K562 (cell line): ENCODE measurements around the gene FGF14. TPM values are rescaled to one million over a fixed set of nuclear protein-coding genes. Genes with fewer than 3 reads are reported as not detected.

Experiments used
- MGA ChIP-seq: fragments of 450-650 bp; IDR thresholded peaks from 2 replicates; pipeline ENCODE4 v1.6.1; 2016; ENCODE audit warnings: mild to moderate bottlenecking, moderate library complexity
- ZNF274 ChIP-seq: IDR thresholded peaks from 2 replicates; pipeline ENCODE4 v1.6.1; 2011; ENCODE audit warnings: low read depth, mild to moderate bottlenecking, low read length, moderate library complexity, borderline replicate concordance
- polyA plus RNA-seq, 8 experiments: library from polyadenylated mRNA; depleted of rRNA in 4 of 8; stranded (reverse) in 5 of 8; unstranded in 3 of 8; fragments of >200 nt; fragmentation: Nextera tagmentation in 2 of 8; fragmentation: Illumina TruSeq in 1 of 8; extraction: Ambion mirVana in 2 of 8; extraction: Trizol in 1 of 8; gene quantifications; 2 replicates each; pipeline versions ENCODE4 v1.2.1 to v1.2.3, GENCODE V29; 2011 to 2014; ENCODE audit warnings: inconsistent platforms in 1 of 8, missing spikeins in 1 of 8
- total RNA-seq, 7 experiments: library from RNA; depleted of rRNA in 6 of 7; stranded (reverse); fragments of >200 nt in 6 of 7; fragmentation: Illumina TruSeq in 2 of 7; extraction: Trizol in 2 of 7; gene quantifications; 2 replicates each; pipeline versions ENCODE4 v1.2.1 to v1.2.3, GENCODE V29; 2011 to 2021; ENCODE audit warnings: low replicate concordance in 1 of 7

The FGF14 gene
- total and polyA plus RNA-seq, 9 of the 15 experiments (the other 6 are each of a cell fraction or from before 2014, with no cell fraction given): not detected

DNA sequence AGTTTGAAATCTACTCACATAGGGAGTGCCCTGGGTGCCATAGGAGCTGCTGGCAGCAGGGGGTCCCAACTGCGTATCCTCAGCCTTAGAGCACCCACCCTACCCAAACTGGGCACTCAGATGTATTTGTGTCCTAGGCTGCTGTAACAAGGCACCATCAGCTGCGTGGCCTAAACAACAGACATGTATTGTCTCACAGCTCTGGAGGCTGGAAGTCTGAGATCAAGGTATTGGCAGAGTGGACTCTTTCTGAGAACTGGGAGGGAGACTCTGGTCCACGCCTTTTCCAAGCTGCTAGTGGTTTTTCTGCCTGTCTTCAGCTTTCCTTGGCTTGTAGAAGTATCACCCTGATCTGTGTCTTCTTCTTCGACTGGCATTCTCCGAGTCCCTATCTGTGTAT lies 83.6 kb downstream of the FGF14 start (continued):
- TF ChIP-seq MGA: no peak
- TF ChIP-seq ZNF274: no peak
- TF ChIP-seq, all 486 proteins: peak for 0
